Measurements from ENCODE around the gene DOCK2.

DOCK2 gene

GRCh38 chr5:169893010-169893409 is 255.9 kb downstream of the DOCK2 start:
- DNase-seq (ENCODE audit: low spot score) (no peak), FAIRE-seq (no peak)

- no peak for FAIRE-seq
- no peak for DNase-seq (ENCODE audit: low spot score)
These were observed 256.5 kb downstream of the DOCK2 start for GRCh38 chr5:169893571-169893970.

GRCh38 chr5:169895926-169896325 is 258.9 kb downstream of the DOCK2 start:
- FAIRE-seq (no peak), DNase-seq (ENCODE audit: low spot score) (no peak)

GRCh38 chr5:169897481-169897880 is 260.4 kb downstream of the DOCK2 start:
- FAIRE-seq (no peak), DNase-seq (ENCODE audit: low spot score) (no peak)

- DNase-seq (ENCODE audit: low spot score), result no peak
- FAIRE-seq, result no peak
These were observed 264.8 kb downstream of the DOCK2 start for GRCh38 chr5:169901896-169902295.

- FAIRE-seq, result no peak
- no peak for DNase-seq (ENCODE audit: low spot score)
These were observed 267.0 kb downstream of the DOCK2 start for GRCh38 chr5:169904059-169904458.

GRCh38 chr5:169904508-169904907 is 267.4 kb downstream of the DOCK2 start:
- no peak for FAIRE-seq
- no peak for DNase-seq (ENCODE audit: low spot score)

- FAIRE-seq (no peak), DNase-seq (ENCODE audit: low spot score) (no peak)
These were observed 267.9 kb downstream of the DOCK2 start for GRCh38 chr5:169905017-169905416.

- DNase-seq (ENCODE audit: low spot score) (no peak), FAIRE-seq (no peak)
These were observed 269.9 kb downstream of the DOCK2 start for GRCh38 chr5:169906745-169907649.

GRCh38 chr5:169908864-169909263 is 271.8 kb downstream of the DOCK2 start:
- DNase-seq (ENCODE audit: low spot score) (no peak), FAIRE-seq (no peak)

GRCh38 chr5:169909945-169910344 is 272.9 kb downstream of the DOCK2 start:
- no peak for FAIRE-seq
- DNase-seq (ENCODE audit: low spot score), result no peak

- DNase-seq (ENCODE audit: low spot score), result no peak
- FAIRE-seq, result no peak
These were observed 273.3 kb downstream of the DOCK2 start for GRCh38 chr5:169910393-169910792.

GRCh38 chr5:169911448-169912212 is 274.6 kb downstream of the DOCK2 start:
- DNase-seq (ENCODE audit: low spot score) (no peak), FAIRE-seq (no peak)

- DNase-seq (ENCODE audit: low spot score) (no peak), FAIRE-seq (no peak)
These were observed 276.4 kb downstream of the DOCK2 start for GRCh38 chr5:169913479-169913878.

GRCh38 chr5:169914766-169915165 is 277.7 kb downstream of the DOCK2 start:
- DNase-seq (ENCODE audit: low spot score), result no peak

GRCh38 chr5:169917500-169917899 is 280.4 kb downstream of the DOCK2 start:
- FAIRE-seq (no peak), DNase-seq (ENCODE audit: low spot score) (no peak)

More at GRCh38 chr5:169914766-169915165, 277.7 kb downstream of the DOCK2 start:
- FAIRE-seq, result no peak

GRCh38 chr5:169918228-169918627 is 281.2 kb downstream of the DOCK2 start:
- FAIRE-seq (no peak), DNase-seq (ENCODE audit: low spot score) (no peak)

- DNase-seq (ENCODE audit: low spot score), result no peak
- no peak for FAIRE-seq
These were observed 283.4 kb downstream of the DOCK2 start for GRCh38 chr5:169920474-169920873.

GRCh38 chr5:169921384-169921783 is 284.3 kb downstream of the DOCK2 start:
- DNase-seq (ENCODE audit: low spot score) (no peak), FAIRE-seq (no peak)

GRCh38 chr5:169921949-169922348 is 284.9 kb downstream of the DOCK2 start:
- DNase-seq (ENCODE audit: low spot score), result no peak
- FAIRE-seq, result no peak

GRCh38 chr5:169922474-169922873 is 285.4 kb downstream of the DOCK2 start:
- DNase-seq (ENCODE audit: low spot score), result no peak
- FAIRE-seq, result no peak

- no peak for FAIRE-seq
- DNase-seq (ENCODE audit: low spot score), result no peak
These were observed 286.9 kb downstream of the DOCK2 start for GRCh38 chr5:169923988-169924387.
